ENCODE measurements around the gene MPC1.
A peak's percentile ranks its signal among the peaks of the same experiment; 100 is the strongest.

MPC1 gene

GRCh38 chr6:166382500-166382932, 224 bp downstream of the MPC1 start:
- DNase-seq (ENCODE audit: low spot score) (no peak), ATAC-seq (ENCODE audit: low read depth) (no peak; the same call in 1 of the 3 replicates)
- Histone ChIP-seq H3K36me3 (ENCODE audit: low read depth) (no peaks in the 10 kb centered on the region), H3K27ac (ENCODE audit: poor library complexity, severe bottlenecking) (peak overlapping the region; percentile 68), H3K27me3 (ENCODE audit: insufficient read depth, poor library complexity, severe bottlenecking) (no peaks in the 10 kb centered on the region), H3K9me3 (ENCODE audit: severe bottlenecking) (no peaks in the 10 kb centered on the region), H3K4me3 (ENCODE audit: severe bottlenecking) (peak overlapping the region; percentile 91), H3K4me1 (ENCODE audit: insufficient read depth, poor library complexity, severe bottlenecking) (no peaks in the 10 kb centered on the region)
- TF ChIP-seq, protein P1, sequence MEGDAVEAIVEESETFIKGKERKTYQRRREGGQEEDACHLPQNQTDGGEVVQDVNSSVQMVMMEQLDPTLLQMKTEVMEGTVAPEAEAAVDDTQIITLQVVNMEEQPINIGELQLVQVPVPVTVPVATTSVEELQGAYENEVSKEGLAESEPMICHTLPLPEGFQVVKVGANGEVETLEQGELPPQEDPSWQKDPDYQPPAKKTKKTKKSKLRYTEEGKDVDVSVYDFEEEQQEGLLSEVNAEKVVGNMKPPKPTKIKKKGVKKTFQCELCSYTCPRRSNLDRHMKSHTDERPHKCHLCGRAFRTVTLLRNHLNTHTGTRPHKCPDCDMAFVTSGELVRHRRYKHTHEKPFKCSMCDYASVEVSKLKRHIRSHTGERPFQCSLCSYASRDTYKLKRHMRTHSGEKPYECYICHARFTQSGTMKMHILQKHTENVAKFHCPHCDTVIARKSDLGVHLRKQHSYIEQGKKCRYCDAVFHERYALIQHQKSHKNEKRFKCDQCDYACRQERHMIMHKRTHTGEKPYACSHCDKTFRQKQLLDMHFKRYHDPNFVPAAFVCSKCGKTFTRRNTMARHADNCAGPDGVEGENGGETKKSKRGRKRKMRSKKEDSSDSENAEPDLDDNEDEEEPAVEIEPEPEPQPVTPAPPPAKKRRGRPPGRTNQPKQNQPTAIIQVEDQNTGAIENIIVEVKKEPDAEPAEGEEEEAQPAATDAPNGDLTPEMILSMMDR (IDR thresholded peaks at IDR 0.05; ENCODE audit: poor library complexity, severe bottlenecking) = no peak

GRCh38 chr6:166381733-166382499, 824 bp downstream of the MPC1 start:
- H3K9me3 ChIP-seq (ENCODE audit: severe bottlenecking) = no peaks in the 10 kb centered on the region
- no peaks in the 10 kb centered on the region for H3K27me3 ChIP-seq (ENCODE audit: insufficient read depth, poor library complexity, severe bottlenecking)
- no peaks in the 10 kb centered on the region for H3K36me3 ChIP-seq (ENCODE audit: low read depth)
- H3K27ac ChIP-seq (ENCODE audit: poor library complexity, severe bottlenecking) = peak overlapping the region; percentile 68
- peak overlapping the region; percentile 91 for H3K4me3 ChIP-seq (ENCODE audit: severe bottlenecking)
- TF ChIP-seq, protein P1 (IDR thresholded peaks at IDR 0.05; ENCODE audit: poor library complexity, severe bottlenecking) = peak; percentile 93
- H3K4me1 ChIP-seq (ENCODE audit: insufficient read depth, poor library complexity, severe bottlenecking) = no peaks in the 10 kb centered on the region
- ATAC-seq (ENCODE audit: low read depth) (peak; percentile 49), DNase-seq (ENCODE audit: low spot score) (no peak)

DNA sequence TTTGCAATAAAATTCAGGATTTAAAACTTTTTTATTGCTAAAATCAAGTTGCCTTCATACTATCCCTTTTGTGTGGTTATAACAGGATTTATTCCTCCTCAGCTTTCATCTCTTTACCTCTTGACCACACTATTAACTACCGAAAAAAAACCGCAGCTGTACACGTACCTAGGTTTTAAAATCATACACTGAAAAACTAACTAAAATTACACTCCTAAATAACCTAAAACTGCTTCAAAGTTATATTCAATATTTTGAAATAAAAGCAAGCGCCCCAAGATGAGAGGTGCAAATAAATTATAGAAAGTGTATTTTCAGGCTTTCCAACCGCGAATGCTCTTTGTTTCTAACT, 1.4 kb downstream of the MPC1 start:
- DNase-seq (ENCODE audit: low spot score) = no peak

GRCh38 chr6:166379800-166380199, 2.9 kb downstream of the MPC1 start:
- Histone ChIP-seq H3K9me3 (ENCODE audit: severe bottlenecking) (no peaks in the 10 kb centered on the region), H3K4me3 (ENCODE audit: severe bottlenecking) (no peak overlapping the region), H3K36me3 (ENCODE audit: low read depth) (no peaks in the 10 kb centered on the region), H3K27ac (ENCODE audit: poor library complexity, severe bottlenecking) (no peak overlapping the region), H3K27me3 (ENCODE audit: insufficient read depth, poor library complexity, severe bottlenecking) (no peaks in the 10 kb centered on the region), H3K4me1 (ENCODE audit: insufficient read depth, poor library complexity, severe bottlenecking) (no peaks in the 10 kb centered on the region)
- no peak for DNase-seq (ENCODE audit: low spot score)
- TF ChIP-seq, protein P1 (IDR thresholded peaks at IDR 0.05; ENCODE audit: poor library complexity, severe bottlenecking) = no peak
- no peak for ATAC-seq (ENCODE audit: low read depth)

More for the DNA sequence above, 1.4 kb downstream of the MPC1 start:
- TF ChIP-seq, protein P1 (IDR thresholded peaks at IDR 0.05; ENCODE audit: poor library complexity, severe bottlenecking) = no peak
- Histone ChIP-seq H3K4me3 (ENCODE audit: severe bottlenecking) (peak overlapping the region; percentile 91), H3K27me3 (ENCODE audit: insufficient read depth, poor library complexity, severe bottlenecking) (no peaks in the 10 kb centered on the region), H3K9me3 (ENCODE audit: severe bottlenecking) (no peaks in the 10 kb centered on the region), H3K27ac (ENCODE audit: poor library complexity, severe bottlenecking) (no peak overlapping the region), H3K36me3 (ENCODE audit: low read depth) (no peaks in the 10 kb centered on the region), H3K4me1 (ENCODE audit: insufficient read depth, poor library complexity, severe bottlenecking) (no peaks in the 10 kb centered on the region)
- ATAC-seq (ENCODE audit: low read depth) = no peak

GRCh38 chr6:166379103-166379586, 3.6 kb downstream of the MPC1 start:
- no peaks in the 10 kb centered on the region for H3K9me3 ChIP-seq (ENCODE audit: severe bottlenecking)

More at GRCh38 chr6:166379103-166379586, 3.6 kb downstream of the MPC1 start:
- Histone ChIP-seq H3K27me3 (ENCODE audit: insufficient read depth, poor library complexity, severe bottlenecking) (no peaks in the 10 kb centered on the region), H3K4me1 (ENCODE audit: insufficient read depth, poor library complexity, severe bottlenecking) (no peaks in the 10 kb centered on the region), H3K27ac (ENCODE audit: poor library complexity, severe bottlenecking) (no peak overlapping the region), H3K36me3 (ENCODE audit: low read depth) (no peaks in the 10 kb centered on the region), H3K4me3 (ENCODE audit: severe bottlenecking) (no peak overlapping the region)
- DNase-seq (ENCODE audit: low spot score) (no peak), ATAC-seq (ENCODE audit: low read depth) (no peak)
- TF ChIP-seq, protein P1 (IDR thresholded peaks at IDR 0.05; ENCODE audit: poor library complexity, severe bottlenecking) = no peak

All from RWPE2 (cell line).